Fibroblast of the aortic adventitia (primary cell): ENCODE data around the gene TSHZ2. TPM values are rescaled to one million over a fixed set of nuclear protein-coding genes. Genes with fewer than 3 reads are reported as not detected.
"Not testable (repeated sequence)": the region's sequence is repeated elsewhere in the genome, so short reads cannot be mapped to it uniquely, and the experiment has no call there.

Source experiments
- DNase-seq: peaks from one replicate; pipeline ENCODE4 v3.0.0-alpha.2; 2010; ENCODE audit warnings: low read depth
- H3K4me3 ChIP-seq: 2 replicates; pipeline ENCODE4 v1.5.1; 2011; ENCODE audit warnings: low read depth, mild to moderate bottlenecking, control low read depth, low read length, moderate library complexity
- total RNA-seq: library from RNA; depleted of rRNA; stranded (reverse); fragments of >200 nt; gene quantifications from 2 replicates; pipeline ENCODE4 v1.2.3, GENCODE V29; 2012; ENCODE audit warnings: low replicate concordance
- TF ChIP-seq, protein P1 (sequence below): IDR thresholded peaks from 2 replicates; pipeline ENCODE4 v1.5.1; 2011; ENCODE audit warnings: mild to moderate bottlenecking, low read length, control low read depth, inconsistent platforms; ENCODE audit not compliant: insufficient read depth

The TSHZ2 gene
- total RNA-seq, 1 donor = 6.9 TPM

DNA sequence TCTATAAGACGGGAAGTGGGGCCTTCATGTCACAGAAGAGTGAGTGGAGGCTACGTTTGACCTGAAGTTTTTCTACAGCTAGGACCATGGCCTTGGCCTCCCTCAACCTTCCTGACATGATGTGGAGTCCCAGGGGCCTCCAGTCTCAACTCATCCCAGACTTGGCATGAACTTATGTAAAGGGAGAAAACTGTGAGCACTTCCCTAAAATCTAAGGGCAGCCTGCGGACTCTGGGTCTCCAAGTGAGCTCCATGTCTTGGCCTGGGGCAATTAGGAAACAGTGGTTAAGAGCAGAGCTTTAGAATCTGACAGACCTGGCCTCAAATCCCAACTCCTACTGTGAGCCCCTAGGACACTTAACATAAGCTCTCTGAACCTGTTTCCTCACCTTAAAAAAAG is 439.0 kb downstream of the TSHZ2 start:
- H3K4me3 ChIP-seq = no peak overlapping the region
- no peak for DNase-seq
- TF ChIP-seq, protein P1, sequence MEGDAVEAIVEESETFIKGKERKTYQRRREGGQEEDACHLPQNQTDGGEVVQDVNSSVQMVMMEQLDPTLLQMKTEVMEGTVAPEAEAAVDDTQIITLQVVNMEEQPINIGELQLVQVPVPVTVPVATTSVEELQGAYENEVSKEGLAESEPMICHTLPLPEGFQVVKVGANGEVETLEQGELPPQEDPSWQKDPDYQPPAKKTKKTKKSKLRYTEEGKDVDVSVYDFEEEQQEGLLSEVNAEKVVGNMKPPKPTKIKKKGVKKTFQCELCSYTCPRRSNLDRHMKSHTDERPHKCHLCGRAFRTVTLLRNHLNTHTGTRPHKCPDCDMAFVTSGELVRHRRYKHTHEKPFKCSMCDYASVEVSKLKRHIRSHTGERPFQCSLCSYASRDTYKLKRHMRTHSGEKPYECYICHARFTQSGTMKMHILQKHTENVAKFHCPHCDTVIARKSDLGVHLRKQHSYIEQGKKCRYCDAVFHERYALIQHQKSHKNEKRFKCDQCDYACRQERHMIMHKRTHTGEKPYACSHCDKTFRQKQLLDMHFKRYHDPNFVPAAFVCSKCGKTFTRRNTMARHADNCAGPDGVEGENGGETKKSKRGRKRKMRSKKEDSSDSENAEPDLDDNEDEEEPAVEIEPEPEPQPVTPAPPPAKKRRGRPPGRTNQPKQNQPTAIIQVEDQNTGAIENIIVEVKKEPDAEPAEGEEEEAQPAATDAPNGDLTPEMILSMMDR = no peak

DNA sequence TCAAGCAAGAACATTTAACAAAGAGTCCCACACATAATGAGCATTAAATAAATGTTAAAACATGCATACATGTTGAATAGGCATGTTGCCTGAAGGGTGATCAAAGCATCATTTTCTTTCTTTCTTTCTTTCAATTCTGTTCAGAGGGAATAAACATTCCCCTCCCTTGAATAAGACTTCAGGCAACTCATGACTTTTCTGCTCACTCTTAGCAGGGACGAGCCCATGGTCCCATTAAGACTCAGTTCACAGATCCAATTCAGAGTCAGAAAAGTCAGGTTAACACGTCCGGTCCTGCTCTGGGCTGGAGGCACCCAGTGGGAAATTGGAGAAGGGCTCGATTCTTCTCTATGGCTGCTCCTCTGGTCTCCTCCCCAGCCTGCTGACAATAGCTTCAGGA is 439.7 kb downstream of the TSHZ2 start:
- H3K4me3 ChIP-seq = no peak overlapping the region
- TF ChIP-seq, protein P1 = no peak
- no peak for DNase-seq

DNA sequence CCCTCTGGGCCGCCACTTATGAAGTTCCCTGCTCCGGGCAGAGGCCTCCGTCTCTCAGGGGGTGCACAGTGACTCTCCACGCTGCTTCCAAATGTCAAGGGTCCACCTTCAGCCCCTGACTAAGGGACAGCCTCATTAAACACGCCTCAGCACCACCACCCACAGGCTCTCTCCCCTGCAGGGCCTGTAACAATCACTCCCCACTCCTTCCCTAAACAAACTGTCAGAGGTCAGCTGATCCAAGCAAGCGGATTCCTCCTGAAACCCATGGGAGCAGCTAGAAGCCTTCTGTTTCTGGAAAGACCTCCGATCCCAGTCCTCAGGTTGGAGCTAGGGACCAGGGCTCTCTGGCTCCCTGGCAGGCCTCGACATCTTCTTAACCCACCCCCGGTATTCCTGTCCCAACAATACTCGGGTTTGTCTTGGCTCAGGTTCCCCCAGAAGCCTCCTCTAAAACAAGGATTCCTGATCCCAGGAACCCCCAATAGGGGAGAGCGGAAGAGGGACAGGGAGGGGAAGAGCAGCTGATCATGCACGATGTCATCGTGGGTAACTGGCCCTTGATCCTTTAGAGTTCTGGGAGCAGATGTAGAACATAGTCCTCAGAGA is 440.5 kb downstream of the TSHZ2 start:
- no peak for DNase-seq
- H3K4me3 ChIP-seq = no peak overlapping the region
- TF ChIP-seq, protein P1 = no peak

DNA sequence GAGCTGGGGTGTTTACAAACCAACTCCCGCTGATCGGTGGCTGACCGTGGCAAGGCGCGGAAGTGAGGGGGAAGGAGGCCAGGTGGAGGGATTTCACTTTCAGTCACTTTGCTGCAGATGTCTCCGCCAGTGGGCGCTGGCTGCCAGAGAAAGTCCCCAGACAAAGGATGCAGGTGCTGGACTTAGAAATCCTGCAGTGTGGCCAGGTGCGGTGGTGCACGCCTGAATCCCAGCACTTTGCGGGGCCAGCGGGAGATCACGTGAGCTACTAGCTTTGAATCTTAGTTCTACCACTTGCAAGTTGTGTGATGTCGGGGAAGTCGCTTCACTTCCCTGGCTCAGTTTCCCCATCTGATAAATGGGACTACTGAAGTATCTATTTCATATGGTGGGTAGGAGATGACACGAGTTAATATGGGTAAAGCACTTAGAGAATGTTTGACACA is 441.1 kb downstream of the TSHZ2 start:
- no peak for DNase-seq
- no peak overlapping the region for H3K4me3 ChIP-seq
- TF ChIP-seq, protein P1 = no peak

DNA sequence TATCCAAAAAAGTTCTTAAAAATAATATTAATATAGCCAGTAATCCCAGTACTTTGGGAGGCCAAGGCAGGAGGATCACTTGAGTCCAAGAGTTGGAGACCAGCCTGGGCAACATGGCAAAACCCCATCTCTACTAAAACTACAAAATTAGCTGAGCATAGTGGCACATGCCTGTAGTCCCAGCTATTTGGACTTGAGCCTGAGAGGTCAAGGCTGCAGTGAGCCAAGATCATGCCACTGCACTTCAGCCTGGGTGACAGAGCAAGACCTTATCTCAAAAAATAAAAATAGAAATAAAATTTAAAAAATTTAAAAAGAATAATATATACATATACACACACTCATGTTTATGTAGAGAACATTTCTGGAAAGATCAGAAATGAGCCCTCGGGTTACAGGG is 441.7 kb downstream of the TSHZ2 start:
- not testable (repeated sequence) for H3K4me3 ChIP-seq, DNase-seq

DNA sequence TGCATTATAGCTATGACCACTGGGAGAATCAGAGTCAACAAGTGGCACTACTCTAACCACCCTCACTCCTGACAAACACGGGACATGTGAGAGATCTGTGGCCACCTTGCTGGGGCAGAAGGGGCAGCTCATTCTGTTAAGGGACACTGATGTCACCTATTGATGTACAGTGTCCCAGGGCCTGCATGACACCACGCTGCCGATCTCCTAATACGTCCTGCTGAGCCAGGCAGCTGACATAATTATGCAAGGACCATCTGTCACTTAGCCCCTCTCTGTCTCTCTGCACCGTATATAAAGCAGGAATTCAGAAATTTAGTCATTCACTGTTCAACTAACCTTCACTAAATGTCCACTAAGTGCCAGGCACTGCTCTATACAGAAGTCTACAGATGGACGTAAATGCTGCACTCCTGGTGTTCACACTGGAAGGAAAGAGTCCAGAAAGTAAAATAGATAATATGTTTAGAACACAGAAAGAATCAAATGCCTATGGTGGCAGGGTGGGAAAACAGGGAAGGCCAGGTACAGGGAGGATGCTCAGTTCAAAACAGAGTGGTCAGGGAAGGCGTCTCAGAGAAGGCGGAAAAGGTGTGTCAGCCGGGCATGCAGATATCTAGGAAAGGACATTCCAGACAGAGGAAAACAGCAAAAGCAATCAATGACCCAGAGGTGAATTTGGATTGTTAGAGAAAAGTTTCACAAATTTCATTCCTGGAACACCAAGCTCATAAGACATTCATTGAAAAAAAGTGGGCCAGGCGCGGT is 447.7 kb downstream of the TSHZ2 start:
- DNase-seq = no peak
- TF ChIP-seq, protein P1 = no peak
- no peak overlapping the region for H3K4me3 ChIP-seq

DNA sequence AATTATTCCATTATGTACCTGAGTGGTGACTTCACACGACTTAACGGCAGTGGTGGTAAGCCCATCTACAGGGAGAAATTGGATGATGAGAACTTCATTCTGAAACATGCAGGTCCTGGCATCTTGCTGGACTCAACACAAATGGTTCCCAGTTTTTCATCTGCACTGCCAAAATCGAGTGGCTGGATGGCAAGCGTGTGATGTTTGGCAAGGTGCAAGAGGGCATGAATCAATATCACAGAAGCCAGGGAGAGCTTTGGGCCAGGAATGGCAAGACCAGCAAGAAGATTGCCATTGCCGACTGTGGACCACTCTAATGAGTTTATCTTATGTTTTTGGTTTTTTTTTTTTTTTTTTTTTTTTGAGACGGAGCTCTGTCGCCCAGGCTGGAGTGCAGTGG is 449.2 kb downstream of the TSHZ2 start:
- TF ChIP-seq, protein P1 = no peak
- no peak for DNase-seq
- H3K4me3 ChIP-seq = no peak overlapping the region
